ENCODE results near the gene CDC45. TPM values are rescaled to one million over a fixed set of nuclear protein-coding genes. Genes with fewer than 3 reads are reported as not detected.

CDC45 gene
- total RNA-seq (1.0 and 3.8 TPM in 2 replicates), polyA plus RNA-seq (12.0 and 30.4 TPM in 2 replicates), polyA minus RNA-seq (ENCODE audit: low replicate concordance) (18.5 and 31.2 TPM in 2 replicates)
- 7.5 and 21.4 TPM in 2 replicates for polyA plus RNA-seq (2012)

DNA sequence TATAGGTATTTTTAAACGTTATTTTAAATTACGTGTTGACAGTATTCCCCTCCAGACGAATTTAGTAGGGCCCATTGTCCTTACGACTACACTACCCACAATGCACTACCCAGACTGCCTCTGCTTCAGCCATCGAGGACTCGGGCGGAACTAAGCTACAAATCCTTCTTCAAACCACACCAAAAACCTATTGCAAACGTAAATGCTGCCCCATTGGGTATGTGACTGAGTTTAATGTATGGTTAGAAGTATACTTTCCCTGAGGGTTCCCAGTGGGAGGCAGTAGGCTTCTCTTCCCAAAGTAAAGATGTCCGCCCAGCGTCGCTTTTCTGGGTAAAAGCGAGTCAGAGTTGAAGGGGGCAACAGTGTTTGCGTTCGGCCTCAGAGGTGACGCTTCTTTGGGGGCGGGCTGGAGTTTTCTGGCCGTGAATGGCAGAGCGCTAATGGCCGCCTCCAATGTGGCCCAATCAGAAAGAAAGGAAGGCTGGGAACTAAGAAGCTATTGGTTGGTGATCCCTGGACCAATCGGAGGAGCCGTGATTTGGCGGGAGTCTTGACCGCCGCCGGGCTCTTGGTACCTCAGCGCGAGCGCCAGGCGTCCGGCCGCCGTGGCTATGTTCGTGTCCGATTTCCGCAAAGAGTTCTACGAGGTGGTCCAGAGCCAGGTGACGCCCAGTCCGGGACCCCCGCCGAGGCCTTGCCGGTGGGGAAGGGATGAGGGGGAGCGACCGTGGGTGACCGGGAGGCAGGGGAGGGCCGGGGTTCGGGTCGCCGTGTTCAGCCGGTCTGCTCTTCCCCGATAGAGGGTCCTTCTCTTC lies at the start of gene CDC45:
CDC45 (plus strand) TSS at position 566 of the 818 bp plus-strand sequence; CDS start at position 615, 49 bp downstream.
- Histone ChIP-seq H3K4me3 (replicated peaks in 1 of 4; ENCODE audit: control extremely low read depth in 1 of 4, insufficient read depth in 1 of 4, low read depth in 3 of 4, low read length in 4 of 4) (peak within 1 kb of the TSS; percentile 80 to 98 (median 89)), H3K36me3 (ENCODE audit: control insufficient read depth, insufficient read depth, low read length) (peaks cover 3% of the 10 kb centered on the region), H3K79me2 (ENCODE audit: control insufficient read depth, insufficient read depth, low read length) (peaks cover 45% of the 10 kb centered on the region), H2AFZ (ENCODE audit: low read length) (peak within 1 kb of the TSS; percentile 86), H3K4me1 (ENCODE audit: control insufficient read depth, extremely low read depth, insufficient read depth, low read length) (peaks cover 11% of the 10 kb centered on the region), H4K20me1 (ENCODE audit: control insufficient read depth, extremely low read depth, insufficient read depth, low read length) (no peaks in the 10 kb centered on the region), H3K27ac (ENCODE audit: insufficient read depth, low read length) (peak within 1 kb of the TSS; percentile 91), H3K27me3 (ENCODE audit: control insufficient read depth, insufficient read depth, low read length) (no peaks in the 10 kb centered on the region), H3K9ac (ENCODE audit: insufficient read depth, low read length) (peak within 1 kb of the TSS; percentile 63), H3K9me3 (ENCODE audit: control insufficient read depth, insufficient read depth, low read depth, low read length) (no peaks in the 10 kb centered on the region), H3K4me2 (ENCODE audit: extremely low read depth, insufficient read depth, low read length) (peak within 1 kb of the TSS; percentile 99)
- TF ChIP-seq EZH2 (IDR thresholded peaks at IDR 0.05; ENCODE audit: low read length, missing control alignments) (no peak), CTCF (conservative IDR thresholded peaks at IDR 0.05 in 1 of 2, IDR thresholded peaks at IDR 0.05 in 1 of 2; ENCODE audit: low read depth in 1 of 2, low read length in 2 of 2) (no peak)
- peak; percentile 99 for DNase-seq (ENCODE audit: low read depth in 2 of 2)

DNA sequence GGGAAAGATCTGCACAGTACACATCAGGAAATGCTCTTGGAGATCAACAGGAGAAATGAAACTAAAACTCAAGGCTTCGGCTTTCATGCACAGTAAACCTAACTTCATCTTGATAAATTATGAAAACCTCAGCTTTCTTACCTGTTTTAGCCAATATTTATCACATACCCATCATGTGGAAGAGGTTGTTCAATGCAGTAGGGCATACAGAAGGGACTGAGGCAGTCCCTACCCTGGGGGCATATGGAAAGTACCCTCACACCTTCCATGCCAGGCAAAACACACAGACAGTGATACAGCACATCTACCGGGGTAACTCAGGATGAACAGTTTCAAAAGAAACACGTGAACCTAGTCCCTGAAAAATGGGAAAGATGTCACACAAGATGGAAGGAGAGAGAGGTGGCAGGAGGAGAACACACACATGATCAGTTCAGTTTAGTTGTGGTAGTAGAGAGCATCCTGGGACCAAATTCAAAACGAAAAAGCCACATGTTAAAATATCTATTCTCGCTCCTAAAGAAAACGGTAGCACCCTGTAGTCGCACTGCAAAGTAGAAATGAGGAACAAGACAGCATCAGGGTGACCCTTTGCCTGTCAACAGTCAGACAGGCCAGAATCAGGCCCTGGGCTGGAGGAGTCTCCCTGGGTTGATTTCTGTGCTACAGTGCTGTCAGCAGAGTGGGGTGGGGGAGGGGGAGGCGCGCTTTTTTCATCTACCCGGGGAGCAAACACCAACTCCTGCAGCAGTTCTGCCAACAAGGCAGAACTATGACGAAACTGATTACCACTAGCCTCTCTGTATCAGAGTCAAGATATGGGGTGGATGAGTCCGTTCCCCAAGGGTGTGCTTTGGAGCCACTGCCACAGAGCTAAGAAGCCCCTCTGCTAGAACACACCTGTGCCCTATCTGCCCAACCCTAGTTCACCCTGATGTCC lies 49.5 kb upstream of the CDC45 start:
- TF ChIP-seq EZH2 (IDR thresholded peaks at IDR 0.05; ENCODE audit: low read length, missing control alignments) (no peak), CTCF (conservative IDR thresholded peaks at IDR 0.05 in 1 of 2, IDR thresholded peaks at IDR 0.05 in 1 of 2; ENCODE audit: low read depth in 1 of 2, low read length in 2 of 2) (no peak)
- Histone ChIP-seq H3K9me3 (ENCODE audit: control insufficient read depth, insufficient read depth, low read depth, low read length) (no peaks in the 10 kb centered on the region), H3K36me3 (ENCODE audit: control insufficient read depth, insufficient read depth, low read length) (peaks cover 2% of the 10 kb centered on the region), H3K27me3 (ENCODE audit: control insufficient read depth, insufficient read depth, low read length) (no peaks in the 10 kb centered on the region), H3K9ac (ENCODE audit: insufficient read depth, low read length) (peak overlapping the region; percentile 84), H3K4me2 (ENCODE audit: extremely low read depth, insufficient read depth, low read length) (peak overlapping the region; percentile 100), H3K4me3 (replicated peaks in 1 of 4; ENCODE audit: control extremely low read depth in 1 of 4, insufficient read depth in 1 of 4, low read depth in 3 of 4, low read length in 4 of 4) (peak overlapping the region; percentile 84 to 91 (median 88)), H3K27ac (ENCODE audit: insufficient read depth, low read length) (peak overlapping the region; percentile 89), H2AFZ (ENCODE audit: low read length) (no peak overlapping the region), H3K79me2 (ENCODE audit: control insufficient read depth, insufficient read depth, low read length) (peaks cover 54% of the 10 kb centered on the region), H4K20me1 (ENCODE audit: control insufficient read depth, extremely low read depth, insufficient read depth, low read length) (peaks cover 1% of the 10 kb centered on the region), H3K4me1 (ENCODE audit: control insufficient read depth, extremely low read depth, insufficient read depth, low read length) (peaks cover 5% of the 10 kb centered on the region)
- peak; percentile 78 to 80 for DNase-seq (ENCODE audit: low read depth in 2 of 2)

All from fibroblast of lung (primary cell).